ENCODE data around the gene PRRC1. TPM values are rescaled to one million over a fixed set of nuclear protein-coding genes. Genes with fewer than 3 reads are reported as not detected.

PRRC1 gene
- total RNA-seq, 1 experiment from 2014 or later: 51.0 TPM

Other genes with a start within 250 kb of the PRRC1 start
- 0.14 TPM in 1 of 2 replicates, not detected in the other for gene MEGF10, start 226.8 kb upstream of the PRRC1 start, total RNA-seq (2014; rRNA removed; shearing (Covaris generic))
- not detected in 2 replicates for gene CTXN3, start 131.4 kb downstream of the PRRC1 start, total RNA-seq (2014; rRNA removed; shearing (Covaris generic))
- not detected in 2 replicates for gene CCDC192, start 185.8 kb downstream of the PRRC1 start, total RNA-seq (2014; rRNA removed; shearing (Covaris generic))